HG02571 (cell line): ENCODE measurements around the gene TUBA3D.
"Not testable (repeated sequence)": the region's sequence is repeated elsewhere in the genome, so short reads cannot be mapped to it uniquely, and the experiment has no call there.

Experiments
- ATAC-seq: cut with Tn5 transposase; IDR thresholded peaks from one replicate; pipeline ENCODE4 v1.9.1; 2021; ENCODE audit warnings: mild to moderate bottlenecking, moderate library complexity; ENCODE audit not compliant: unreplicated experiment

The TUBA3D gene

GRCh38 chr2:131531547-131532185 is 55.7 kb downstream of the TUBA3D start:
- not testable (repeated sequence) for ATAC-seq
